ENCODE results near the gene LARGE1. TPM values are rescaled to one million over a fixed set of nuclear protein-coding genes. Genes with fewer than 3 reads are reported as not detected.

Gene LARGE1
- total RNA-seq, 1 experiment from 2014 or later: 5.2 TPM

- POLR2A ChIA-PET: interaction anchor here (0.9 kb wide), 1 partner anchor 14 kb away, joined by 4 read pairs; no protein-coding TSS in a partner anchor
- H3K27ac Mint-ChIP-seq (ENCODE audit: low read depth, unreplicated experiment): no peak overlapping the region
- CTCF ChIA-PET: interaction anchor here (0.9 to 8.2 kb wide), 12 partner anchors 11 to 1654 kb away, joined by 3 to 109 read pairs (median 5); no protein-coding TSS in a partner anchor
These were observed 342.3 kb downstream of the LARGE1 start for GRCh38 chr22:33577862-33578411.

GRCh38 chr22:33576205-33576604, 344.1 kb downstream of the LARGE1 start:
- no peak for TF ChIP-seq CTCF (IDR thresholded peaks at IDR 0.05; ENCODE audit: unreplicated experiment)
- no peaks in the 10 kb centered on the region for H3K36me3 Mint-ChIP-seq (ENCODE audit: insufficient read depth, unreplicated experiment)
- no peaks in the 10 kb centered on the region for H3K27me3 Mint-ChIP-seq (ENCODE audit: insufficient read depth, unreplicated experiment)
- no peak for DNase-seq (ENCODE audit: unreplicated experiment)
- POLR2A ChIA-PET: no interaction called here
- CTCF ChIA-PET: interaction anchor here (0.9 to 2.6 kb wide), 4 partner anchors 15 to 274 kb away, joined by 3 to 24 read pairs (median 7); no protein-coding TSS in a partner anchor
- no peaks in the 10 kb centered on the region for H3K4me1 Mint-ChIP-seq (ENCODE audit: insufficient read depth, unreplicated experiment)
- H3K27ac Mint-ChIP-seq (ENCODE audit: low read depth, unreplicated experiment): no peak overlapping the region
- H3K9me3 Mint-ChIP-seq (ENCODE audit: unreplicated experiment): no peaks in the 10 kb centered on the region
- BruUV-seq (replicated peaks): no TSS peak
- intact Hi-C loops (cut with micrococcal nuclease): loop anchor here (5.0 kb wide), 1 partner anchor 346 kb away; the partner anchor contains the start of gene LARGE1
- H3K4me3 Mint-ChIP-seq (ENCODE audit: unreplicated experiment): no peak overlapping the region

More at GRCh38 chr22:33577862-33578411, 342.3 kb downstream of the LARGE1 start:
- Mint-ChIP-seq H3K36me3 (ENCODE audit: insufficient read depth, unreplicated experiment) (no peaks in the 10 kb centered on the region), H3K4me1 (ENCODE audit: insufficient read depth, unreplicated experiment) (no peaks in the 10 kb centered on the region), H3K4me3 (ENCODE audit: unreplicated experiment) (no peak overlapping the region), H3K27me3 (ENCODE audit: insufficient read depth, unreplicated experiment) (no peaks in the 10 kb centered on the region), H3K9me3 (ENCODE audit: unreplicated experiment) (no peaks in the 10 kb centered on the region)
- no peak for DNase-seq (ENCODE audit: unreplicated experiment)
- BruUV-seq (replicated peaks): no TSS peak
- TF ChIP-seq CTCF (IDR thresholded peaks at IDR 0.05; ENCODE audit: unreplicated experiment): no peak
- intact Hi-C loops (cut with micrococcal nuclease): loop anchor here (5.0 kb wide), 1 partner anchor 344 kb away; the partner anchor contains the start of gene LARGE1

GRCh38 chr22:33575771-33576170, 344.5 kb downstream of the LARGE1 start:
- H3K4me1 Mint-ChIP-seq (ENCODE audit: insufficient read depth, unreplicated experiment): no peaks in the 10 kb centered on the region
- no peaks in the 10 kb centered on the region for H3K36me3 Mint-ChIP-seq (ENCODE audit: insufficient read depth, unreplicated experiment)
- no peak for TF ChIP-seq CTCF (IDR thresholded peaks at IDR 0.05; ENCODE audit: unreplicated experiment)
- DNase-seq (ENCODE audit: unreplicated experiment): no peak
- ChIA-PET CTCF (interaction anchor here (0.9 to 2.6 kb wide), 6 partner anchors 13 to 273 kb away, joined by 3 to 24 read pairs (median 4); no protein-coding TSS in a partner anchor), POLR2A (no interaction called here)
- BruUV-seq (replicated peaks): no TSS peak
- no peak overlapping the region for H3K4me3 Mint-ChIP-seq (ENCODE audit: unreplicated experiment)
- H3K9me3 Mint-ChIP-seq (ENCODE audit: unreplicated experiment): no peaks in the 10 kb centered on the region
- H3K27ac Mint-ChIP-seq (ENCODE audit: low read depth, unreplicated experiment): no peak overlapping the region
- intact Hi-C loops (cut with micrococcal nuclease): loop anchor here (5.0 kb wide), 1 partner anchor 347 kb away; the partner anchor contains the start of gene LARGE1
- no peaks in the 10 kb centered on the region for H3K27me3 Mint-ChIP-seq (ENCODE audit: insufficient read depth, unreplicated experiment)

- no peak overlapping the region for H3K27ac Mint-ChIP-seq (ENCODE audit: low read depth, unreplicated experiment)
- H3K4me3 Mint-ChIP-seq (ENCODE audit: unreplicated experiment): no peak overlapping the region
- no peak for DNase-seq (ENCODE audit: unreplicated experiment)
- TF ChIP-seq CTCF (IDR thresholded peaks at IDR 0.05; ENCODE audit: unreplicated experiment): no peak
- CTCF ChIA-PET: interaction anchor here (0.7 to 2.6 kb wide), 6 partner anchors 14 to 1656 kb away, joined by 3 to 24 read pairs (median 4); no protein-coding TSS in a partner anchor
- no peaks in the 10 kb centered on the region for H3K36me3 Mint-ChIP-seq (ENCODE audit: insufficient read depth, unreplicated experiment)
- H3K4me1 Mint-ChIP-seq (ENCODE audit: insufficient read depth, unreplicated experiment): no peaks in the 10 kb centered on the region
- POLR2A ChIA-PET: no interaction called here
- intact Hi-C loops (cut with micrococcal nuclease): loop anchor here (5.0 kb wide), 1 partner anchor 347 kb away; the partner anchor contains the start of gene LARGE1
- BruUV-seq (replicated peaks): no TSS peak
- H3K27me3 Mint-ChIP-seq (ENCODE audit: insufficient read depth, unreplicated experiment): no peaks in the 10 kb centered on the region
- H3K9me3 Mint-ChIP-seq (ENCODE audit: unreplicated experiment): no peaks in the 10 kb centered on the region
These were observed 345.2 kb downstream of the LARGE1 start for GRCh38 chr22:33575041-33575440.

All from MCF 10A (cell line).